HepG2 (cell line): ENCODE measurements around the gene ALDH1A1. TPM values are rescaled to one million over a fixed set of nuclear protein-coding genes. Genes with fewer than 3 reads are reported as not detected.

Source experiments
- ATF3 ChIP-seq: sonication (generic); formaldehyde crosslinking; IDR thresholded peaks from 2 replicates; pipeline ENCODE4 v1.4.0; 2020; ENCODE audit warnings: missing genetic modification reagents
- CHCHD3 ChIP-seq: sonication (generic); formaldehyde crosslinking; IDR thresholded peaks from 2 replicates; pipeline ENCODE4 v1.8.0; 2022; ENCODE audit warnings: mild to moderate bottlenecking, missing genetic modification reagents, moderate library complexity
- EZH2 ChIP-seq: conservative IDR thresholded peaks from 2 replicates; pipeline ENCODE4 v1.6.1; 2012; ENCODE audit warnings: mild to moderate bottlenecking, low read depth, low read length, moderate library complexity
- FIP1L1 ChIP-seq: fragments of 200-400 bp; formaldehyde crosslinking; IDR thresholded peaks from 2 replicates; pipeline ENCODE4 v1.6.1; 2018; ENCODE audit warnings: low read depth, mild to moderate bottlenecking, low read length, moderate library complexity, borderline replicate concordance; ENCODE audit not compliant: insufficient read depth
- GZF1 ChIP-seq: sonication (generic); formaldehyde crosslinking; IDR thresholded peaks from 2 replicates; pipeline ENCODE4 v1.5.1; 2020; ENCODE audit warnings: mild to moderate bottlenecking, missing genetic modification reagents
- HNRNPH1 ChIP-seq: fragments of 200-400 bp; formaldehyde crosslinking; optimal IDR thresholded peaks from 2 replicates; pipeline ENCODE3; 2017; ENCODE audit warnings: mild to moderate bottlenecking, low read depth, low read length
- HNRNPUL1 ChIP-seq: fragments of 200-400 bp; formaldehyde crosslinking; IDR thresholded peaks from 2 replicates; pipeline ENCODE4 v1.6.1; 2017; ENCODE audit warnings: low read depth, mild to moderate bottlenecking, low read length, moderate library complexity
- LBX2 ChIP-seq: sonication (generic); formaldehyde crosslinking; IDR thresholded peaks from 2 replicates; pipeline ENCODE4 v1.5.0; 2020; ENCODE audit warnings: missing genetic modification reagents, mild to moderate bottlenecking, borderline replicate concordance
- PATZ1 ChIP-seq: sonication (generic); formaldehyde crosslinking; IDR thresholded peaks from 2 replicates; pipeline ENCODE4 v1.4.0; 2020; ENCODE audit warnings: missing genetic modification reagents
- ZBTB7B ChIP-seq: sonication (generic); formaldehyde crosslinking; IDR thresholded peaks from 2 replicates; pipeline ENCODE4 v1.4.0; 2020; ENCODE audit warnings: missing genetic modification reagents
- ZNF264 ChIP-seq: sonication (generic); formaldehyde crosslinking; IDR thresholded peaks from 2 replicates; pipeline ENCODE4 v1.4.0; 2020; ENCODE audit warnings: missing genetic modification reagents
- ZNF383 ChIP-seq: sonication (generic); formaldehyde crosslinking; IDR thresholded peaks from 2 replicates; pipeline ENCODE4 v1.4.0; 2020; ENCODE audit warnings: missing genetic modification reagents, mild to moderate bottlenecking, borderline replicate concordance
- ZNF597 ChIP-seq: sonication (generic); formaldehyde crosslinking; IDR thresholded peaks from 2 replicates; pipeline ENCODE4 v1.5.0; 2020; ENCODE audit warnings: missing genetic modification reagents
- ZNF749 ChIP-seq: sonication (generic); formaldehyde crosslinking; IDR thresholded peaks from 2 replicates; pipeline ENCODE4 v1.8.0; 2022; ENCODE audit warnings: mild to moderate bottlenecking, missing genetic modification reagents, moderate library complexity, borderline replicate concordance
- polyA plus RNA-seq, 8 experiments: library from polyadenylated mRNA; depleted of rRNA in 3 of 8; stranded (reverse) in 7 of 8; unstranded in 1 of 8; fragments of >200 nt; fragmentation: Illumina TruSeq in 4 of 8; extraction: Trizol in 4 of 8; gene quantifications; 2 replicates each; pipeline versions ENCODE4 v1.2.1 to v1.2.3, GENCODE V29; 2011 to 2016; ENCODE audit warnings: low read depth in 4 of 8, missing spikeins in 1 of 8, mixed read lengths in 1 of 8; ENCODE audit not compliant: insufficient read depth in 1 of 8
- total RNA-seq, 5 experiments: library from RNA; depleted of rRNA; stranded (reverse); fragments of >200 nt; fragmentation: Illumina TruSeq; extraction: Trizol; gene quantifications; 2 replicates each; pipeline ENCODE4 v1.2.3, GENCODE V29; 2016; ENCODE audit warnings: low read depth in 1 of 5

Gene ALDH1A1
- total and polyA plus RNA-seq, 2 of the 13 experiments (the other 11 are each of a cell fraction or from before 2014, with no cell fraction given): 88.2 to 439 TPM

- peak; percentile 53 for TF ChIP-seq PATZ1 (CRISPR knock-in tag)
- no peak for TF ChIP-seq ZNF264 (CRISPR knock-in tag)
- TF ChIP-seq CHCHD3: no peak
- no peak for TF ChIP-seq ATF3
- no peak for TF ChIP-seq ZNF383 (CRISPR knock-in tag)
- TF ChIP-seq GZF1: peak; percentile 90; the same call in 1 of the 2 replicates
- no peak for TF ChIP-seq EZH2
- TF ChIP-seq FIP1L1: no peak
- TF ChIP-seq ZNF749 (CRISPR knock-in tag): no peak
- no peak for TF ChIP-seq HNRNPH1
- no peak for TF ChIP-seq ZBTB7B
- no peak for TF ChIP-seq ZNF597
- TF ChIP-seq HNRNPUL1: 0 out of 2 replicates have a peak, but pooled peaks have one; percentile 59
- no peak for TF ChIP-seq LBX2
Observed at GRCh38 chr9:72980183-72980582, 27.3 kb upstream of the ALDH1A1 start (continued).
